K562 (cell line): Measurements from ENCODE around the gene COL26A1. TPM values are rescaled to one million over a fixed set of nuclear protein-coding genes. Genes with fewer than 3 reads are reported as not detected.

Source experiments
- ARID2 ChIP-seq: fragments of 450-650 bp; IDR thresholded peaks from 2 replicates; pipeline ENCODE4 v1.6.1; 2017; ENCODE audit warnings: antibody characterized with exemption, mild to moderate bottlenecking
- CBFA2T2 ChIP-seq: fragments of 450-650 bp; conservative IDR thresholded peaks from 2 replicates; pipeline ENCODE4 v1.6.1; 2017; ENCODE audit warnings: mild to moderate bottlenecking
- CC2D1A ChIP-seq: fragments of 450-650 bp; IDR thresholded peaks from 2 replicates; pipeline ENCODE4 v1.6.1; 2017; ENCODE audit warnings: mild to moderate bottlenecking
- CREB1 ChIP-seq, 2 experiments: sonication (generic) in 1 of 2; formaldehyde crosslinking in 1 of 2; IDR thresholded peaks; 2 replicates each; pipeline versions ENCODE4 v1.6.1 to v1.8.0; 2012 to 2022; ENCODE audit warnings: inconsistent platforms in 1 of 2, mild to moderate bottlenecking in 1 of 2, missing genetic modification reagents in 1 of 2, moderate library complexity in 1 of 2
- ESRRA ChIP-seq: fragments of 450-650 bp; IDR thresholded peaks from 2 replicates; pipeline ENCODE4 v1.6.1; 2014; ENCODE audit warnings: low read depth, mild to moderate bottlenecking, moderate library complexity, borderline replicate concordance
- NFATC3 ChIP-seq: fragments of 450-650 bp; IDR thresholded peaks from 2 replicates; pipeline ENCODE4 v1.6.1; 2017; ENCODE audit warnings: mild to moderate bottlenecking
- PTBP1 ChIP-seq: fragments of 200-400 bp; formaldehyde crosslinking; IDR thresholded peaks from 2 replicates; pipeline ENCODE4 v1.6.1; 2017; ENCODE audit warnings: low read depth, low read length
- TEAD1 ChIP-seq, 2 experiments: fragments of 450-650 bp in 1 of 2; sonication (generic) in 1 of 2; formaldehyde crosslinking; IDR thresholded peaks; 2 replicates each; pipeline versions ENCODE4 v1.4.0 to v1.8.0; 2020 to 2022; ENCODE audit warnings: mild to moderate bottlenecking in 2 of 2, missing genetic modification reagents in 1 of 2
- TRIM28 ChIP-seq: fragments of 450-650 bp; IDR thresholded peaks from 2 replicates; pipeline ENCODE4 v1.6.1; 2017
- XRCC3 ChIP-seq: fragments of 450-650 bp; IDR thresholded peaks from 2 replicates; pipeline ENCODE4 v1.6.1; 2017; ENCODE audit warnings: mild to moderate bottlenecking, moderate library complexity
- ZNF12 ChIP-seq: sonication (generic); formaldehyde crosslinking; IDR thresholded peaks from 2 replicates; pipeline ENCODE4 v1.4.0; 2020; ENCODE audit warnings: mild to moderate bottlenecking, missing genetic modification reagents
- ZNF3 ChIP-seq: fragments of 250-450 bp; sonication (Bioruptor Pico); IDR thresholded peaks from 2 replicates; pipeline ENCODE4 v1.5.0; 2021; ENCODE audit warnings: mild to moderate bottlenecking, moderate library complexity
- ZNF354B ChIP-seq: fragments of 250-450 bp; sonication (Bioruptor Pico); IDR thresholded peaks from 2 replicates; pipeline ENCODE4 v1.4.0; 2020
- ZNF75A ChIP-seq: fragments of 450-650 bp; formaldehyde crosslinking; IDR thresholded peaks from 2 replicates; pipeline ENCODE4 v1.4.0; 2020; ENCODE audit warnings: mild to moderate bottlenecking
- ZNF780A ChIP-seq: fragments of 250-450 bp; sonication (Bioruptor Pico); IDR thresholded peaks from 2 replicates; pipeline ENCODE4 v1.5.0; 2021; ENCODE audit warnings: mild to moderate bottlenecking
- ZNF79 ChIP-seq: fragments of 250-450 bp; sonication (Bioruptor Pico); IDR thresholded peaks from 2 replicates; pipeline ENCODE4 v1.4.0; 2020; ENCODE audit warnings: low read depth, mild to moderate bottlenecking, moderate library complexity
- polyA plus RNA-seq, 8 experiments: library from polyadenylated mRNA; depleted of rRNA in 4 of 8; stranded (reverse) in 5 of 8; unstranded in 3 of 8; fragments of >200 nt; fragmentation: Nextera tagmentation in 2 of 8; fragmentation: Illumina TruSeq in 1 of 8; extraction: Ambion mirVana in 2 of 8; extraction: Trizol in 1 of 8; gene quantifications; 2 replicates each; pipeline versions ENCODE4 v1.2.1 to v1.2.3, GENCODE V29; 2011 to 2014; ENCODE audit warnings: inconsistent platforms in 1 of 8, missing spikeins in 1 of 8
- total RNA-seq, 7 experiments: library from RNA; depleted of rRNA in 6 of 7; stranded (reverse); fragments of >200 nt in 6 of 7; fragmentation: Illumina TruSeq in 2 of 7; extraction: Trizol in 2 of 7; gene quantifications; 2 replicates each; pipeline versions ENCODE4 v1.2.1 to v1.2.3, GENCODE V29; 2011 to 2021; ENCODE audit warnings: low replicate concordance in 1 of 7
- TF ChIP-seq, protein P1 (sequence below): IDR thresholded peaks from 3 replicates; pipeline ENCODE4 v1.6.1; 2011; ENCODE audit warnings: borderline replicate concordance, mild to moderate bottlenecking; ENCODE audit not compliant: insufficient read length, insufficient read depth
- TF ChIP-seq, protein P2 (sequence below): fragments of 250-450 bp; sonication (Bioruptor Pico); IDR thresholded peaks from 2 replicates; pipeline ENCODE4 v1.5.0; 2021; ENCODE audit warnings: mild to moderate bottlenecking, moderate library complexity
- TF ChIP-seq, protein P3 (sequence below), 2 experiments: fragments of 450-650 bp; IDR thresholded peaks; 2 replicates each; pipeline ENCODE4 v1.6.1; 2016
- TF ChIP-seq, protein P4 (sequence below), 2 experiments: fragments of 200-800 bp in 1 of 2; sonication (Bioruptor generic) in 1 of 2; sonication (generic) in 1 of 2; formaldehyde crosslinking in 1 of 2; IDR thresholded peaks in 1 of 2; conservative IDR thresholded peaks in 1 of 2; 2 replicates each; pipeline versions ENCODE4 v1.5.0 to v1.6.1; 2016 to 2020; ENCODE audit warnings: missing compliant biosample characterization in 1 of 2, missing genetic modification characterization in 1 of 2, missing genetic modification reagents in 1 of 2

COL26A1 gene
- total and polyA plus RNA-seq, 9 of the 15 experiments (the other 6 are each of a cell fraction or from before 2014, with no cell fraction given), result 0.04 to 0.39 (median 0.07) TPM; not detected in 5

DNA sequence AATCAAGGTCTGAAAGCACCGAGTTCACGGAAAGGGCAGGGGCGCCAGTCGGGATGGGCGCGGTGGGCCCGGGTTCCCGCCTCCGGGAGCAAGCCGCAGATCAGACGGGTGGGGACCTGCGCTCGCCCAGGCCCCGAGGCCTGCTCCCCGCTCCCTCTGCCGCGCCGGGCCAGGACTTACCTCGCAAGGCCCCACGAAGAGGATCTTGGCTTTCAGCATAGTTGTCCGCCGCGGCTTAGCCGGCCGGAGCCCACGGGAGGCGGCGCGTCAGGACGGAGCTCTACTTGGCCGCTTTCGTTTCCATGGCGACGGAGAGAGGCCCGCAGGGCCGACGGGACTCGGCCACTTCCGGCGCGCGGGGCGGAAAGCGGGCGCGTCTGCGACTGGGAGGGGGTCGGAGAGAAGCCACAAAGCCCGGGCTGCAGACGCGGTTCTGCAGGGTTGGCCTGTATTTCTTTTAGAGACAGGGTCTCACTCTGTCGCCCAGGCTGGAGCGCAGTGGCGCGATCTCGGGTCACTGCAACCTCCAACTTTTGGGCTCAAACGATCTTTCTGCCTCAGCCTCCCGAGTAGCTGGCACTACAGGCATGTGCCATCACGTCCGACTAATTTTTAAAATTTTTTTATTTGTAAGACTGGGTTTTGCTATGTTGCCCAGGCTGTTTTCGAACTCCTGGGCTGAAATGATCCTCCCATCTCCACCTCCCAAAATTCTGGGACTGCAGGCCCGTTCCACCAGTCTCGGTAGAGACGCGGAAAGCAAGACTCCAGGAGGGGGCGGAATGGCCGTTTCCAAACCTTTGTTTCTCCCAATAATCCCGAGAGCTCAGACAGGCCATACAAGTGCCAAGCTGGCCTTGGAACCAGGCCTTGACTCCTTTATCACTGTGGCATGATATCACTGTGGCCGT lies 40.9 kb upstream of the COL26A1 start, which contains the start of gene IFT22 (continued):
- TF ChIP-seq ZNF75A (CRISPR knock-in tag) (no peak), PTBP1 (no peak), CC2D1A (0 out of 2 replicates have a peak, but pooled peaks have one; percentile 20), XRCC3 (no peak), TRIM28 (no peak), ZNF780A (CRISPR knock-in tag) (no peak), ZNF3 (CRISPR knock-in tag) (no peak), ZNF12 (CRISPR knock-in tag) (0 out of 2 replicates have a peak, but pooled peaks have one; percentile 50), CREB1 (IDR thresholded peaks at IDR 0.05) (no peak), CREB1 (CRISPR knock-in tag; IDR thresholded peaks at IDR 0.05) (no peak), CBFA2T2 (no peak), ZNF354B (CRISPR knock-in tag) (no peak), TEAD1 (CRISPR knock-in tag; IDR thresholded peaks at IDR 0.05) (no peak), ESRRA (no peak), ZNF79 (no peak), ARID2 (no peak), NFATC3 (no peak)
- TF ChIP-seq, protein P1, sequence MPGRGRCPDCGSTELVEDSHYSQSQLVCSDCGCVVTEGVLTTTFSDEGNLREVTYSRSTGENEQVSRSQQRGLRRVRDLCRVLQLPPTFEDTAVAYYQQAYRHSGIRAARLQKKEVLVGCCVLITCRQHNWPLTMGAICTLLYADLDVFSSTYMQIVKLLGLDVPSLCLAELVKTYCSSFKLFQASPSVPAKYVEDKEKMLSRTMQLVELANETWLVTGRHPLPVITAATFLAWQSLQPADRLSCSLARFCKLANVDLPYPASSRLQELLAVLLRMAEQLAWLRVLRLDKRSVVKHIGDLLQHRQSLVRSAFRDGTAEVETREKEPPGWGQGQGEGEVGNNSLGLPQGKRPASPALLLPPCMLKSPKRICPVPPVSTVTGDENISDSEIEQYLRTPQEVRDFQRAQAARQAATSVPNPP, result no peak
- TF ChIP-seq, protein P2, sequence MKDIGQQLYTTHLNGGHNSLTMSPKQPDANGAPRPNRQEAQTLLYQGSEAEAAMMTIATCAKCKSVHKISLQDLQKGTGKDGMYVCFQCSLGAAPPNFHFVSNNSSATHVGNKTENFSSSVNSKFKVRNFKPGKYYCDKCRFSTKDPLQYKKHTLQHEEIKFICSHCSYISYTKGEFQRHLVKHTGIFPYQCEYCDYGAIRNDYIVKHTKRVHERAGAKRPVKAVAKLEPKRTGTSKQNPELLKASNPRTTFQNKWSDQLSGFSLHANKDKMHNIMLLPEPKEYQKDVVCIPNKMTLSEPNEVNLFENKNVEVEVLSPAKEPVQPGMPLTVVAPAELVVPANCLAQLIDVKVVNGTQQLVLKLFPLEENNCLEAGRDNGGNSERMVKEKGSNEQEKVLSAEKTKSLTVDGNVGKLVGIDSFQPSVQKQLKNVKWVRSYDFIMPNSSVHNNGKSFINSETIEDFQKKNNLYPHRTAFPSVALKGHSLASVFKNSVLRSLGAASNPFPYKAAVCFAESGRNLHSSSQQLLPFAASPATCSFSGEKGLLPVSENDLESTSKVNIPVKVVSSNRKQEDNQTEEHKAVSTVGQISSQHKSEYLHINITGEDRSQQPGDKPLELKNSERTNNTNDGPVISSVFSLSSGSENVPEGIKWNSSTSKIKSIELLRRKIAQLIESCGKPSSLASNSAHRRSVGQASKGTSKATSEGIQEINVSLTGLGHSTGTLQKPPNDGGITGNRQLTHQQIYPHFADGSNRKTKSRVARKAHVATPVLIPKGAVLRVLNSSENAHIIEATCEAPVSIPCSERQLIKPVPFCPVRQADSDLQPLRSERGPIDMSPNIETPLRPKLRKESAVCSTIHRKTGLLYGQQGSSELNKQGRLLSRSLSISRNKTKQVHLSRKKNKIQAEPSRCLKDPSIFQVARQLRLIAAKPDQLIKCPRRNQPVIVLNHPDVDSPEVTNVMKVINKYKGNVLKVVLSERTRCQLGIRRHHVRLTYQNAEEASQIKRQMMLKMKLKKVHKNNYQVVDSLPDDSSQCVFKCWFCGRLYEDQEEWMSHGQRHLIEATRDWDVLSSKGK, result no peak
- TF ChIP-seq, protein P3, sequence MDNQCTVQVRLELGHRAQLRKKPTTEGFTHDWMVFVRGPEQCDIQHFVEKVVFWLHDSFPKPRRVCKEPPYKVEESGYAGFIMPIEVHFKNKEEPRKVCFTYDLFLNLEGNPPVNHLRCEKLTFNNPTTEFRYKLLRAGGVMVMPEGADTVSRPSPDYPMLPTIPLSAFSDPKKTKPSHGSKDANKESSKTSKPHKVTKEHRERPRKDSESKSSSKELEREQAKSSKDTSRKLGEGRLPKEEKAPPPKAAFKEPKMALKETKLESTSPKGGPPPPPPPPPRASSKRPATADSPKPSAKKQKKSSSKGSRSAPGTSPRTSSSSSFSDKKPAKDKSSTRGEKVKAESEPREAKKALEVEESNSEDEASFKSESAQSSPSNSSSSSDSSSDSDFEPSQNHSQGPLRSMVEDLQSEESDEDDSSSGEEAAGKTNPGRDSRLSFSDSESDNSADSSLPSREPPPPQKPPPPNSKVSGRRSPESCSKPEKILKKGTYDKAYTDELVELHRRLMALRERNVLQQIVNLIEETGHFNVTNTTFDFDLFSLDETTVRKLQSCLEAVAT (IDR thresholded peaks at IDR 0.05), result no peak
- TF ChIP-seq, protein P4, sequence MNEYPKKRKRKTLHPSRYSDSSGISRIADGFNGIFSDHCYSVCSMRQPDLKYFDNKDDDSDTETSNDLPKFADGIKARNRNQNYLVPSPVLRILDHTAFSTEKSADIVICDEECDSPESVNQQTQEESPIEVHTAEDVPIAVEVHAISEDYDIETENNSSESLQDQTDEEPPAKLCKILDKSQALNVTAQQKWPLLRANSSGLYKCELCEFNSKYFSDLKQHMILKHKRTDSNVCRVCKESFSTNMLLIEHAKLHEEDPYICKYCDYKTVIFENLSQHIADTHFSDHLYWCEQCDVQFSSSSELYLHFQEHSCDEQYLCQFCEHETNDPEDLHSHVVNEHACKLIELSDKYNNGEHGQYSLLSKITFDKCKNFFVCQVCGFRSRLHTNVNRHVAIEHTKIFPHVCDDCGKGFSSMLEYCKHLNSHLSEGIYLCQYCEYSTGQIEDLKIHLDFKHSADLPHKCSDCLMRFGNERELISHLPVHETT (CRISPR knock-in tag; conservative IDR thresholded peaks at IDR 0.05 in 1 of 2, IDR thresholded peaks at IDR 0.05 in 1 of 2), result peak in 1 of 2 experiments; percentile 44; a peak in 1 of 4 replicates
